SK-N-SH (cell line): ENCODE results near the gene DRC3. TPM values are rescaled to one million over a fixed set of nuclear protein-coding genes. Genes with fewer than 3 reads are reported as not detected.

Experiments
- CTCF ChIA-PET: fragments of 300-600, 350-600 bp; formaldehyde crosslinking; extraction: SDS; loops from one replicate; lab custom pipeline; 2021; lab: Yijun Ruan, JAX
- POLR2A ChIA-PET: fragments of 350-600 bp; sonication (Branson Sonifier 250); formaldehyde crosslinking; extraction: SDS; loops from one replicate; lab custom pipeline; 2020; ENCODE audit warnings: antibody characterized with exemption, inconsistent platforms; lab: Yijun Ruan, JAX
- DNase-seq: peaks from one replicate; pipeline ENCODE4 v3.0.0; 2012
- H2AFZ ChIP-seq: fragments of 200-600 bp; sonication (generic); 2 replicates; pipeline ENCODE4 v1.8.1; 2016; ENCODE audit warnings: antibody characterized with exemption, mild to moderate bottlenecking, low read depth
- H3F3A ChIP-seq: fragments of 200-600 bp; sonication (generic); replicated peaks from 2 replicates; pipeline ENCODE3; 2016; ENCODE audit warnings: antibody characterized with exemption, mild to moderate bottlenecking; ENCODE audit not compliant: insufficient read depth
- H3K27ac ChIP-seq, 2 experiments: fragments of 200-500 bp in 1 of 2; fragments of 200-600 bp in 1 of 2; sonication (Bioruptor generic) in 1 of 2; sonication (generic), shearing (Covaris generic) in 1 of 2; 2 replicates each; pipeline versions ENCODE4 v1.5.1 to v1.6.1; 2014 to 2016; ENCODE audit warnings: low read depth in 2 of 2, inconsistent platforms in 1 of 2, low read length in 1 of 2, mild to moderate bottlenecking in 1 of 2, mixed read lengths in 1 of 2
- H3K27me3 ChIP-seq: fragments of 200-600 bp; sonication (generic), shearing (Covaris generic); 2 replicates; pipeline ENCODE4 v1.6.1; 2016; ENCODE audit warnings: mixed run types; ENCODE audit not compliant: insufficient read depth
- H3K36me3 ChIP-seq, 2 experiments: fragments of 200-500 bp in 1 of 2; fragments of 200-600 bp in 1 of 2; sonication (Bioruptor generic) in 1 of 2; sonication (generic) in 1 of 2; replicated peaks in 1 of 2; 2 replicates each; pipeline versions ENCODE3 to v1.5.1; 2014 to 2016; ENCODE audit warnings: low read length in 1 of 2, mild to moderate bottlenecking in 1 of 2; ENCODE audit not compliant: insufficient read depth in 2 of 2, control insufficient read depth in 1 of 2
- H3K4me1 ChIP-seq, 2 experiments: fragments of 200-500 bp in 1 of 2; fragments of 200-600 bp in 1 of 2; sonication (Bioruptor generic) in 1 of 2; sonication (generic), shearing (Covaris generic) in 1 of 2; 2 replicates each; pipeline versions ENCODE4 v1.5.1 to v1.6.1; 2014 to 2016; ENCODE audit warnings: low read depth in 1 of 2, low read length in 1 of 2, mixed run types in 1 of 2; ENCODE audit not compliant: insufficient read depth in 2 of 2, control insufficient read depth in 1 of 2
- H3K4me2 ChIP-seq: fragments of 200-600 bp; sonication (generic), shearing (Covaris generic); 2 replicates; pipeline ENCODE4 v1.6.1; 2017; ENCODE audit warnings: mixed run types
- H3K4me3 ChIP-seq, 2 experiments: fragments of 200-500 bp in 1 of 2; fragments of 200-600 bp in 1 of 2; sonication (Bioruptor generic) in 1 of 2; sonication (generic), shearing (Covaris generic) in 1 of 2; 2 replicates each; pipeline versions ENCODE4 v1.5.1 to v1.8.1; 2014 to 2016; ENCODE audit warnings: low read depth in 2 of 2, inconsistent platforms in 1 of 2, low read length in 1 of 2, mild to moderate bottlenecking in 1 of 2, mixed read lengths in 1 of 2, moderate library complexity in 1 of 2
- H3K79me2 ChIP-seq: fragments of 200-600 bp; sonication (generic); 2 replicates; pipeline ENCODE4 v1.8.1; 2017; ENCODE audit warnings: mild to moderate bottlenecking; ENCODE audit not compliant: insufficient read depth
- H3K9ac ChIP-seq: fragments of 200-600 bp; sonication (generic); 2 replicates; pipeline ENCODE4 v1.6.1; 2017; ENCODE audit warnings: mixed run types
- H3K9me2 ChIP-seq: fragments of 200-600 bp; sonication (generic); 2 replicates; pipeline ENCODE4 v1.6.1; 2017; ENCODE audit warnings: mixed run types
- H3K9me3 ChIP-seq: fragments of 200-600 bp; sonication (generic); 2 replicates; pipeline ENCODE4 v1.6.1; 2017; ENCODE audit warnings: mixed run types, mild to moderate bottlenecking, moderate library complexity
- H4K20me1 ChIP-seq: fragments of 200-600 bp; sonication (generic); 2 replicates; pipeline ENCODE4 v1.6.1; 2017; ENCODE audit warnings: mild to moderate bottlenecking, mixed run types; ENCODE audit not compliant: insufficient read depth
- CHD2 ChIP-seq: fragments of 150-350 bp; IDR thresholded peaks from 2 replicates; pipeline ENCODE4 v1.6.1; 2018; ENCODE audit warnings: low read length; ENCODE audit not compliant: partially characterized antibody
- ELF1 ChIP-seq: IDR thresholded peaks from 2 replicates; pipeline ENCODE4 v1.4.0; 2012
- EP300 ChIP-seq, 2 experiments: IDR thresholded peaks; 2 replicates each; pipeline versions ENCODE4 v1.4.0 to v1.6.1; 2012; ENCODE audit warnings: borderline replicate concordance in 1 of 2, low read depth in 1 of 2, low read length in 1 of 2
- FOXJ3 ChIP-seq: sonication (generic); formaldehyde crosslinking; IDR thresholded peaks from 2 replicates; pipeline ENCODE4 v1.5.1; 2020; ENCODE audit warnings: mild to moderate bottlenecking, missing genetic modification reagents
- FOXM1 ChIP-seq: IDR thresholded peaks from 2 replicates; pipeline ENCODE4 v1.4.0; 2012; ENCODE audit warnings: low read depth, mild to moderate bottlenecking
- GABPA ChIP-seq: IDR thresholded peaks from 2 replicates; pipeline ENCODE4 v1.4.0; 2012; ENCODE audit warnings: low read depth, mild to moderate bottlenecking
- JUND ChIP-seq: IDR thresholded peaks from 2 replicates; pipeline ENCODE4 v1.4.0; 2012
- MEF2A ChIP-seq: IDR thresholded peaks from 2 replicates; pipeline ENCODE4 v1.4.0; 2012; ENCODE audit warnings: low read depth, borderline replicate concordance
- MXI1 ChIP-seq: IDR thresholded peaks from 2 replicates; pipeline ENCODE4 v1.6.1; 2012; ENCODE audit warnings: mild to moderate bottlenecking, low read depth, low read length, improper control_type of control experiment
- NFIC ChIP-seq: IDR thresholded peaks from 2 replicates; pipeline ENCODE4 v1.4.0; 2012; ENCODE audit warnings: borderline replicate concordance
- POLR2AphosphoS5 ChIP-seq: IDR thresholded peaks from 2 replicates; pipeline ENCODE4 v1.6.1; 2012; ENCODE audit warnings: low read depth, low read length
- RAD21 ChIP-seq: IDR thresholded peaks from 2 replicates; pipeline ENCODE4 v1.6.1; 2012; ENCODE audit warnings: mild to moderate bottlenecking, low read length
- RCOR1 ChIP-seq: fragments of 150-350 bp; IDR thresholded peaks from 2 replicates; pipeline ENCODE4 v1.6.1; 2017; ENCODE audit warnings: antibody characterized with exemption, low read length
- RXRA ChIP-seq: IDR thresholded peaks from 2 replicates; pipeline ENCODE4 v1.4.0; 2012; ENCODE audit warnings: low read depth, mild to moderate bottlenecking, borderline replicate concordance
- SIN3A ChIP-seq: IDR thresholded peaks from 2 replicates; pipeline ENCODE4 v1.6.1; 2012; ENCODE audit warnings: low read depth, mild to moderate bottlenecking, low read length, moderate library complexity, borderline replicate concordance
- SMC3 ChIP-seq: IDR thresholded peaks from 2 replicates; pipeline ENCODE4 v1.6.1; 2012; ENCODE audit warnings: low read depth, low read length, improper control_type of control experiment
- TAF1 ChIP-seq: IDR thresholded peaks from 2 replicates; pipeline ENCODE4 v1.6.1; 2012; ENCODE audit warnings: low read depth, mild to moderate bottlenecking, low read length, moderate library complexity, borderline replicate concordance
- TCF12 ChIP-seq: IDR thresholded peaks from 2 replicates; pipeline ENCODE4 v1.4.0; 2012
- YY1 ChIP-seq: IDR thresholded peaks from 2 replicates; pipeline ENCODE4 v1.4.0; 2012; ENCODE audit warnings: low read depth, mild to moderate bottlenecking
- WGBS: methylation state at CpG from one replicate; pipeline ENCODE4 v1.1.6; 2017; ENCODE audit warnings: low lambda C conversion rate; 5-methylcytosine and 5-hydroxymethylcytosine counted together
- polyA plus RNA-seq, 3 experiments: library from polyadenylated mRNA; depleted of rRNA; stranded (reverse); fragments of >200 nt; gene quantifications; 2 replicates each; pipeline ENCODE4 v1.2.3, GENCODE V29; 2012
- TF ChIP-seq, protein P1 (sequence below): IDR thresholded peaks from 2 replicates; pipeline ENCODE4 v1.4.0; 2012; ENCODE audit warnings: low read depth, borderline replicate concordance
- TF ChIP-seq, protein P2 (sequence below): IDR thresholded peaks from 2 replicates; pipeline ENCODE4 v1.4.0; 2012; ENCODE audit warnings: low read depth, borderline replicate concordance
- TF ChIP-seq, protein P3 (sequence below): fragments of 150-350 bp; IDR thresholded peaks from 2 replicates; pipeline ENCODE4 v1.6.1; 2016; ENCODE audit warnings: mild to moderate bottlenecking, low read depth, low read length
- TF ChIP-seq, protein P4 (sequence below): IDR thresholded peaks from 2 replicates; pipeline ENCODE4; 2012
- TF ChIP-seq, protein P5 (sequence below): IDR thresholded peaks from 2 replicates; pipeline ENCODE4 v1.6.1; 2012; ENCODE audit warnings: mild to moderate bottlenecking, low read depth, low read length, moderate library complexity
- TF ChIP-seq, protein P6 (sequence below): fragments of 150-350 bp; IDR thresholded peaks from 2 replicates; pipeline ENCODE4 v1.6.1; 2017; ENCODE audit warnings: antibody characterized with exemption, low read length, low read depth, borderline replicate concordance

DRC3 gene
- polyA plus RNA-seq, 1 of the 3 experiments (the other 2 are of a cell fraction) = 3.6 TPM

DNA sequence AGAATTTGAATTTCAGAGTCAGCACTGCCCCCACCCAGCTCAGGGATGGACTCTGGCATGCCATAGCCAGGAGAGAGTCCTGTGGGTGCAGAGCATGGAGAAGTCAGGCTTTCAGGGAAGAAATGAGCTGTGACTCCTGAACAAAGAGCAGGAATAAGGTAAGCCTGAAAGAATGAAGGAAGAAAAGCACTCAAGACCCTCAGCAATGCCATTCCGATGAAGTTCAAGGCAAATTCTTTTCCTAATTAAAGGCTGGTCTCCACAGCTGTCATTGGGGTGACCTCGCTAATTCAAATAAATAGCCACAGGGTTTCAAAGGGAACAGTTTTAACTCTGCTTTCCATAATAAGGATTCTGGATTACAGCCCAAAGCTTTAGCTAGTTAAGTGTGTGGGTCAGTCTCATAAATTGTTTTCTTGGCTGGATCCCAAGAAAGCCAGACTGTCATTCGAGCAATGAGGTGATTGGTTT is 32.2 kb upstream of the DRC3 start:
- no peaks in the 10 kb centered on the region for H3K36me3 ChIP-seq
- peaks cover 86 to 97% of the 10 kb centered on the region in 2 experiments for H3K4me1 ChIP-seq
- peak overlapping the region; percentile 17; the same call in 1 of the 2 replicates for H3K9ac ChIP-seq
- peak overlapping the region; percentile 74 to 96 for H3K27ac ChIP-seq
- no peaks in the 10 kb centered on the region; the same call in 1 of the 2 replicates for H3K9me2 ChIP-seq
- peaks cover 53% of the 10 kb centered on the region for H3F3A ChIP-seq
- H3K27me3 ChIP-seq = no peaks in the 10 kb centered on the region
- H3K9me3 ChIP-seq = no peaks in the 10 kb centered on the region
- H3K79me2 ChIP-seq = peaks cover 83% of the 10 kb centered on the region
- CTCF ChIA-PET = interaction anchor here (1.1 to 6.1 kb wide), 7 partner anchors 13 to 93 kb away, joined by 3 to 35 read pairs (median 5); no protein-coding TSS in a partner anchor
- peak overlapping the region; percentile 60 for H3K4me2 ChIP-seq
- H3K4me3 ChIP-seq = 0 out of 4 replicates have a peak overlapping the region, but pooled peaks of 1 of the 2 experiments have one; percentile 2
- no peaks in the 10 kb centered on the region for H4K20me1 ChIP-seq
- WGBS = 14% methylated on average over 3 of the region's 3 CpGs
- POLR2A ChIA-PET = no interaction called here
- DNase-seq = peak; percentile 57
- H2AFZ ChIP-seq = no peak overlapping the region
- peak; percentile 59; the same call in 1 of the 2 replicates for TF ChIP-seq FOXJ3 (CRISPR knock-in tag)
- TF ChIP-seq, protein P1, sequence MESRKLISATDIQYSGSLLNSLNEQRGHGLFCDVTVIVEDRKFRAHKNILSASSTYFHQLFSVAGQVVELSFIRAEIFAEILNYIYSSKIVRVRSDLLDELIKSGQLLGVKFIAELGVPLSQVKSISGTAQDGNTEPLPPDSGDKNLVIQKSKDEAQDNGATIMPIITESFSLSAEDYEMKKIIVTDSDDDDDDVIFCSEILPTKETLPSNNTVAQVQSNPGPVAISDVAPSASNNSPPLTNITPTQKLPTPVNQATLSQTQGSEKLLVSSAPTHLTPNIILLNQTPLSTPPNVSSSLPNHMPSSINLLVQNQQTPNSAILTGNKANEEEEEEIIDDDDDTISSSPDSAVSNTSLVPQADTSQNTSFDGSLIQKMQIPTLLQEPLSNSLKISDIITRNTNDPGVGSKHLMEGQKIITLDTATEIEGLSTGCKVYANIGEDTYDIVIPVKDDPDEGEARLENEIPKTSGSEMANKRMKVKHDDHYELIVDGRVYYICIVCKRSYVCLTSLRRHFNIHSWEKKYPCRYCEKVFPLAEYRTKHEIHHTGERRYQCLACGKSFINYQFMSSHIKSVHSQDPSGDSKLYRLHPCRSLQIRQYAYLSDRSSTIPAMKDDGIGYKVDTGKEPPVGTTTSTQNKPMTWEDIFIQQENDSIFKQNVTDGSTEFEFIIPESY = no peak
- TF ChIP-seq RCOR1 = peak; percentile 83
- TF ChIP-seq, protein P2, sequence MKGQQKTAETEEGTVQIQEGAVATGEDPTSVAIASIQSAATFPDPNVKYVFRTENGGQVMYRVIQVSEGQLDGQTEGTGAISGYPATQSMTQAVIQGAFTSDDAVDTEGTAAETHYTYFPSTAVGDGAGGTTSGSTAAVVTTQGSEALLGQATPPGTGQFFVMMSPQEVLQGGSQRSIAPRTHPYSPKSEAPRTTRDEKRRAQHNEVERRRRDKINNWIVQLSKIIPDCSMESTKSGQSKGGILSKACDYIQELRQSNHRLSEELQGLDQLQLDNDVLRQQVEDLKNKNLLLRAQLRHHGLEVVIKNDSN = no peak
- no peak for TF ChIP-seq RAD21
- TF ChIP-seq ELF1 = 0 out of 2 replicates have a peak, but pooled peaks have one; percentile 10
- TF ChIP-seq GABPA = no peak
- no peak for TF ChIP-seq YY1
- no peak for TF ChIP-seq TAF1
- TF ChIP-seq MXI1 = no peak
- TF ChIP-seq NFIC = peak; percentile 95
- TF ChIP-seq POLR2AphosphoS5 = peak; percentile 81; the same call in 1 of the 2 replicates
- peak; percentile 15 for TF ChIP-seq CHD2
- TF ChIP-seq, protein P3, sequence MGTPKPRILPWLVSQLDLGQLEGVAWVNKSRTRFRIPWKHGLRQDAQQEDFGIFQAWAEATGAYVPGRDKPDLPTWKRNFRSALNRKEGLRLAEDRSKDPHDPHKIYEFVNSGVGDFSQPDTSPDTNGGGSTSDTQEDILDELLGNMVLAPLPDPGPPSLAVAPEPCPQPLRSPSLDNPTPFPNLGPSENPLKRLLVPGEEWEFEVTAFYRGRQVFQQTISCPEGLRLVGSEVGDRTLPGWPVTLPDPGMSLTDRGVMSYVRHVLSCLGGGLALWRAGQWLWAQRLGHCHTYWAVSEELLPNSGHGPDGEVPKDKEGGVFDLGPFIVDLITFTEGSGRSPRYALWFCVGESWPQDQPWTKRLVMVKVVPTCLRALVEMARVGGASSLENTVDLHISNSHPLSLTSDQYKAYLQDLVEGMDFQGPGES = no peak
- no peak for TF ChIP-seq SIN3A
- TF ChIP-seq MEF2A = no peak
- TF ChIP-seq RXRA = peak; percentile 72; the same call in 1 of the 2 replicates
- peak; percentile 67 for TF ChIP-seq JUND
- TF ChIP-seq EP300 (IDR thresholded peaks at IDR 0.05; ENCODE audit: borderline replicate concordance in 1 of 2, low read depth in 1 of 2, low read length in 1 of 2) = peak; percentile 85 to 90; a peak in 3 of 4 replicates
- TF ChIP-seq FOXM1 = peak; percentile 58; the same call in 1 of the 2 replicates
- TF ChIP-seq, protein P4, sequence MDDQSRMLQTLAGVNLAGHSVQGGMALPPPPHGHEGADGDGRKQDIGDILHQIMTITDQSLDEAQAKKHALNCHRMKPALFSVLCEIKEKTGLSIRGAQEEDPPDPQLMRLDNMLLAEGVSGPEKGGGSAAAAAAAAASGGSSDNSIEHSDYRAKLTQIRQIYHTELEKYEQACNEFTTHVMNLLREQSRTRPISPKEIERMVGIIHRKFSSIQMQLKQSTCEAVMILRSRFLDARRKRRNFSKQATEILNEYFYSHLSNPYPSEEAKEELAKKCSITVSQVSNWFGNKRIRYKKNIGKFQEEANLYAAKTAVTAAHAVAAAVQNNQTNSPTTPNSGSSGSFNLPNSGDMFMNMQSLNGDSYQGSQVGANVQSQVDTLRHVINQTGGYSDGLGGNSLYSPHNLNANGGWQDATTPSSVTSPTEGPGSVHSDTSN = peak; percentile 90
- TF ChIP-seq, protein P5, sequence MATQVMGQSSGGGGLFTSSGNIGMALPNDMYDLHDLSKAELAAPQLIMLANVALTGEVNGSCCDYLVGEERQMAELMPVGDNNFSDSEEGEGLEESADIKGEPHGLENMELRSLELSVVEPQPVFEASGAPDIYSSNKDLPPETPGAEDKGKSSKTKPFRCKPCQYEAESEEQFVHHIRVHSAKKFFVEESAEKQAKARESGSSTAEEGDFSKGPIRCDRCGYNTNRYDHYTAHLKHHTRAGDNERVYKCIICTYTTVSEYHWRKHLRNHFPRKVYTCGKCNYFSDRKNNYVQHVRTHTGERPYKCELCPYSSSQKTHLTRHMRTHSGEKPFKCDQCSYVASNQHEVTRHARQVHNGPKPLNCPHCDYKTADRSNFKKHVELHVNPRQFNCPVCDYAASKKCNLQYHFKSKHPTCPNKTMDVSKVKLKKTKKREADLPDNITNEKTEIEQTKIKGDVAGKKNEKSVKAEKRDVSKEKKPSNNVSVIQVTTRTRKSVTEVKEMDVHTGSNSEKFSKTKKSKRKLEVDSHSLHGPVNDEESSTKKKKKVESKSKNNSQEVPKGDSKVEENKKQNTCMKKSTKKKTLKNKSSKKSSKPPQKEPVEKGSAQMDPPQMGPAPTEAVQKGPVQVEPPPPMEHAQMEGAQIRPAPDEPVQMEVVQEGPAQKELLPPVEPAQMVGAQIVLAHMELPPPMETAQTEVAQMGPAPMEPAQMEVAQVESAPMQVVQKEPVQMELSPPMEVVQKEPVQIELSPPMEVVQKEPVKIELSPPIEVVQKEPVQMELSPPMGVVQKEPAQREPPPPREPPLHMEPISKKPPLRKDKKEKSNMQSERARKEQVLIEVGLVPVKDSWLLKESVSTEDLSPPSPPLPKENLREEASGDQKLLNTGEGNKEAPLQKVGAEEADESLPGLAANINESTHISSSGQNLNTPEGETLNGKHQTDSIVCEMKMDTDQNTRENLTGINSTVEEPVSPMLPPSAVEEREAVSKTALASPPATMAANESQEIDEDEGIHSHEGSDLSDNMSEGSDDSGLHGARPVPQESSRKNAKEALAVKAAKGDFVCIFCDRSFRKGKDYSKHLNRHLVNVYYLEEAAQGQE = no peak; the same call in none of the 2 replicates
- no peak for TF ChIP-seq SMC3
- TF ChIP-seq, protein P6, sequence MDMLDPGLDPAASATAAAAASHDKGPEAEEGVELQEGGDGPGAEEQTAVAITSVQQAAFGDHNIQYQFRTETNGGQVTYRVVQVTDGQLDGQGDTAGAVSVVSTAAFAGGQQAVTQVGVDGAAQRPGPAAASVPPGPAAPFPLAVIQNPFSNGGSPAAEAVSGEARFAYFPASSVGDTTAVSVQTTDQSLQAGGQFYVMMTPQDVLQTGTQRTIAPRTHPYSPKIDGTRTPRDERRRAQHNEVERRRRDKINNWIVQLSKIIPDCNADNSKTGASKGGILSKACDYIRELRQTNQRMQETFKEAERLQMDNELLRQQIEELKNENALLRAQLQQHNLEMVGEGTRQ = no peak
- TF ChIP-seq TCF12 = peak; percentile 90
